NB4 (cell line): Measurements from ENCODE around the gene CDH22.

ENCODE experiments used
- MAX ChIP-seq: IDR thresholded peaks from 2 replicates; pipeline ENCODE4 v1.6.1; 2011; ENCODE audit warnings: low read depth, low read length
- MYC ChIP-seq: IDR thresholded peaks from 2 replicates; pipeline ENCODE4 v1.6.1; 2011; ENCODE audit warnings: low read depth, low read length
- POLR2A ChIP-seq: IDR thresholded peaks from 2 replicates; pipeline ENCODE4 v1.6.1; 2011; ENCODE audit warnings: mild to moderate bottlenecking; ENCODE audit not compliant: insufficient read length; ENCODE audit errors: extremely low read depth
- TF ChIP-seq, protein P1 (sequence below): IDR thresholded peaks from one replicate; pipeline ENCODE4 v1.5.1; 2012; ENCODE audit warnings: low read depth, low read length

GRCh38 chr20:46256293-46256692 lies 52.0 kb downstream of the CDH22 start:
- TF ChIP-seq, protein P1, sequence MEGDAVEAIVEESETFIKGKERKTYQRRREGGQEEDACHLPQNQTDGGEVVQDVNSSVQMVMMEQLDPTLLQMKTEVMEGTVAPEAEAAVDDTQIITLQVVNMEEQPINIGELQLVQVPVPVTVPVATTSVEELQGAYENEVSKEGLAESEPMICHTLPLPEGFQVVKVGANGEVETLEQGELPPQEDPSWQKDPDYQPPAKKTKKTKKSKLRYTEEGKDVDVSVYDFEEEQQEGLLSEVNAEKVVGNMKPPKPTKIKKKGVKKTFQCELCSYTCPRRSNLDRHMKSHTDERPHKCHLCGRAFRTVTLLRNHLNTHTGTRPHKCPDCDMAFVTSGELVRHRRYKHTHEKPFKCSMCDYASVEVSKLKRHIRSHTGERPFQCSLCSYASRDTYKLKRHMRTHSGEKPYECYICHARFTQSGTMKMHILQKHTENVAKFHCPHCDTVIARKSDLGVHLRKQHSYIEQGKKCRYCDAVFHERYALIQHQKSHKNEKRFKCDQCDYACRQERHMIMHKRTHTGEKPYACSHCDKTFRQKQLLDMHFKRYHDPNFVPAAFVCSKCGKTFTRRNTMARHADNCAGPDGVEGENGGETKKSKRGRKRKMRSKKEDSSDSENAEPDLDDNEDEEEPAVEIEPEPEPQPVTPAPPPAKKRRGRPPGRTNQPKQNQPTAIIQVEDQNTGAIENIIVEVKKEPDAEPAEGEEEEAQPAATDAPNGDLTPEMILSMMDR: no peak
- TF ChIP-seq POLR2A: no peak
- no peak for TF ChIP-seq MYC
- no peak for TF ChIP-seq MAX
